Naive thymus-derived CD8-positive, alpha-beta T cell (primary cell): Measurements from ENCODE around the gene R3HDM4. TPM values are rescaled to one million over a fixed set of nuclear protein-coding genes. Genes with fewer than 3 reads are reported as not detected.
"Not testable (repeated sequence)": the region's sequence is repeated elsewhere in the genome, so short reads cannot be mapped to it uniquely, and the experiment has no call there.

Source experiments
- ATAC-seq, 2 donors: fragments of 150-1000 bp; cut with Tn5 transposase in 1 of 2; sonication (Bioruptor Pico), chemical (Tn5 transposase) in 1 of 2; 1 replicate in 1 of 2; 2 replicates in 1 of 2; pipeline ENCODE4 v1.10.0; 2021; ENCODE audit warnings: mild to moderate bottlenecking in 2 of 2, moderate library complexity in 2 of 2
- POLR2A ChIA-PET: fragments of 350-600 bp; sonication (Branson Sonifier 250); formaldehyde crosslinking; loops from one replicate; lab custom pipeline; 2021; ENCODE audit warnings: antibody characterized with exemption; lab: Charles Lee
- DNase-seq, 10 donors: peaks; one replicate each; pipeline versions ENCODE4 v3.0.0 to v3.0.0-alpha.2; 2020 to 2022
- H3K27ac Mint-ChIP-seq, 10 donors: one replicate each; pipeline ENCODE4 v1.8.0; 2020 to 2022; ENCODE audit warnings: mild to moderate bottlenecking in 10 of 10, mixed read lengths in 10 of 10, moderate library complexity in 4 of 10, inconsistent platforms in 1 of 10
- H3K27me3 Mint-ChIP-seq, 5 donors: one replicate each; pipeline ENCODE4 v1.8.0; 2021 to 2022; ENCODE audit warnings: mixed read lengths in 5 of 5
- H3K36me3 Mint-ChIP-seq, 3 donors: one replicate each; pipeline ENCODE4 v1.8.0; 2020 to 2022; ENCODE audit warnings: mixed read lengths in 3 of 3, mild to moderate bottlenecking in 2 of 3, inconsistent platforms in 1 of 3
- H3K4me1 Mint-ChIP-seq, 4 donors: one replicate each; pipeline ENCODE4 v1.8.0; 2021 to 2022; ENCODE audit warnings: mixed read lengths in 4 of 4
- H3K4me3 Mint-ChIP-seq, 10 donors: one replicate each; pipeline ENCODE4 v1.8.0; 2020 to 2022; ENCODE audit warnings: mild to moderate bottlenecking in 10 of 10, mixed read lengths in 10 of 10, moderate library complexity in 6 of 10, inconsistent platforms in 1 of 10
- H3K9me3 Mint-ChIP-seq, 9 donors: one replicate each; pipeline ENCODE4 v1.8.0; 2020 to 2022; ENCODE audit warnings: mixed read lengths in 9 of 9, mild to moderate bottlenecking in 3 of 9, inconsistent platforms in 1 of 9, moderate library complexity in 1 of 9
- polyA plus RNA-seq, 3 donors: library from polyadenylated mRNA; unstranded; fragments of 300-500 nt; fragmentation: Illumina TruSeq; gene quantifications; one replicate each; pipeline ENCODE4 v1.2.3, GENCODE V29; 2021
- total RNA-seq, 8 experiments: library from RNA in 2 of 8; stranded (reverse) in 2 of 8; gene quantifications; one replicate each; pipeline ENCODE4 v1.2.3 and lab custom pipeline; 2021 to 2026

The R3HDM4 gene
- total and polyA plus RNA-seq, 5 experiments from 2014 or later: 137 to 238 (median 182) TPM

DNA sequence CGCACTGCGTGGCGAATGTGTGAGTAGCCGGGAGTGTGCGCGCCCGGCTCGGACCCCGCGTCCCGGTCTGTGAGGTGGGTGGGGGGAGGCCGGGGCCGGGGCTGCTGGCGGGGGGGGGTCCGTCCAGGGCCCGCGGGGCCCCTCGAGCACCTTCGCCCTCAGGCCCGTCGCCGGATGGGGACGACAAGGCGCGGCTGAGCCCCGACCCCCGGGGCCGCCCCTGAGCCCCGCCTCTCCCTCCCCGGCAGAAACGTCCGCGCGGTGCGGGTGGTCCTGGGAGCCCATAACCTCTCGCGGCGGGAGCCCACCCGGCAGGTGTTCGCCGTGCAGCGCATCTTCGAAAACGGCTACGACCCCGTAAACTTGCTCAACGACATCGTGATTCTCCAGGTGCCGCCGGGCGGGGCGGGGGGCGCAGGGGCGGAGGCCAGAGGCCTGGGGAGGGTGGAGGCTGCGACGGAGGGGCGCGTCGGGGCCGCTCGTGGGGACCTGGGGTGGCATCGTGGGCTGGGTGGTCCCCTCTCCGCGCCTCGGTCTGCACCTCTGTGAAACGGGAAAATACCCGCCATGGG lies 59.9 kb downstream of the R3HDM4 start:
- peaks cover 0 to 2% (median 2%) of the 10 kb centered on the region in 4 donors for H3K4me1 Mint-ChIP-seq
- H3K36me3 Mint-ChIP-seq: no peaks in the 10 kb centered on the region
- POLR2A ChIA-PET: no interaction called here
- H3K27ac Mint-ChIP-seq: no peak overlapping the region
- no peaks in the 10 kb centered on the region for H3K9me3 Mint-ChIP-seq
- no peak overlapping the region for H3K4me3 Mint-ChIP-seq
- DNase-seq (no peak), ATAC-seq (no peak)
- H3K27me3 Mint-ChIP-seq: peaks cover 1 to 44% (median 7%) of the 10 kb centered on the region in 5 donors

DNA sequence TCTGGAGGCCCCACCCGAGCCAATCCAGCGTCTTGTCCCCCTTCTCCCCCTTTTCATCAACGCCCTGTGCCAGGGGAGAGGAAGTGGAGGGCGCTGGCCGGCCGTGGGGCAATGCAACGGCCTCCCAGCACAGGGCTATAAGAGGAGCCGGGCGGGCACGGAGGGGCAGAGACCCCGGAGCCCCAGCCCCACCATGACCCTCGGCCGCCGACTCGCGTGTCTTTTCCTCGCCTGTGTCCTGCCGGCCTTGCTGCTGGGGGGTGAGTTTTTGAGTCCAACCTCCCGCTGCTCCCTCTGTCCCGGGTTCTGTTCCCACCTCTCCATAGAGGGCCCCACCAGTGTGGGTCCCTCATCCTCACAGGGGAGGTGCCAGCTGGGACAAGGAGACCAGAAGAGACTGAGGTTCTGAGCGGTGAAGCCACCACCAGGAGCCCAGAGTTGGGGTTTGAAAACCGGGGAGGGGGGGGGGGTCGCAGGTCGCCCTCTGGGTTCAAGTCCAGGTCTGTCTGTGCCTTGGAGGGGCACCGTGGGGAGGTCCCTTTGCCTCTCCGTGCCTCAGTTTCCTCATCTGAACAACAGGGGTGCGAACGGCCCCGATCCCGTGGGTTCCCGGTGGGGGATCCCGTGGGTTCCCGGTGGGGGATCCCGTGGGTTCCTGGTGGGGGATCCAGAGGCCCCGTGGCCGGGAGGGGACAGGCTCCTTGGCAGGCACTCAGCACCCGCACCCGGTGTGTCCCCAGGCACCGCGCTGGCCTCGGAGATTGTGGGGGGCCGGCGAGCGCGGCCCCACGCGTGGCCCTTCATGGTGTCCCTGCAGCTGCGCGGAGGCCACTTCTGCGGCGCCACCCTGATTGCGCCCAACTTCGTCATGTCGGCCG lies 60.6 kb downstream of the R3HDM4 start, which contains the start of gene ELANE:
Gene ELANE (plus strand): TSS at position 168 of the 878 bp plus-strand sequence. CDS start 26 bp downstream, at position 194.
- POLR2A ChIA-PET: interaction anchor here (0.6 kb wide), 1 partner anchor 114 kb away, joined by 3 read pairs; no protein-coding TSS in a partner anchor
- H3K27me3 Mint-ChIP-seq: peaks cover 1 to 48% (median 14%) of the 10 kb centered on the region in 5 donors
- no peak for DNase-seq
- H3K4me3 Mint-ChIP-seq: no peak within 1 kb of the TSS
- ATAC-seq: no peak
- peaks cover 0 to 2% (median 1%) of the 10 kb centered on the region in 4 donors for H3K4me1 Mint-ChIP-seq
- no peak within 1 kb of the TSS for H3K27ac Mint-ChIP-seq
- no peaks in the 10 kb centered on the region for H3K36me3 Mint-ChIP-seq
- H3K9me3 Mint-ChIP-seq: no peaks in the 10 kb centered on the region

DNA sequence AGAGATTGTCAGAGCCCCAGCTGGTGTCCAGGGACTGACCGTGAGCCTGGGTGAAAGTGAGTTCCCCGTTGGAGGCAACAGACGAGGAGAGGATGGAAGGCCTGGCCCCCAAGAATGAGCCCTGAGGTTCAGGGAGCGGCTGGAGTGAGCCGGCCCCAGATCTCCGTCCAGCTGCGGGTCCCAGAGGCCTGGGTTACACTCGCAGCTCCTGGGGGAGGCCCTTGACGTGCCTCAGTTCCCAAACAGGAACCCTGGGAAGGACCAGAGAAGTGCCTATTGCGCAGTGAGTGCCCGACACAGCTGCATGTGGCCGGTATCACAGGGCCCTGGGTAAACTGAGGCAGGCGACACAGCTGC lies 62.1 kb downstream of the R3HDM4 start:
- no peaks in the 10 kb centered on the region for H3K9me3 Mint-ChIP-seq
- POLR2A ChIA-PET: interaction anchor here (0.8 kb wide), 1 partner anchor 9 kb away, joined by 3 read pairs; no protein-coding TSS in a partner anchor
- no peak overlapping the region for H3K4me3 Mint-ChIP-seq
- no peaks in the 10 kb centered on the region for H3K36me3 Mint-ChIP-seq
- peaks cover 5 to 58% (median 24%) of the 10 kb centered on the region in 5 donors for H3K27me3 Mint-ChIP-seq
- ATAC-seq: no peak
- H3K4me1 Mint-ChIP-seq: no peaks in the 10 kb centered on the region
- no peak for DNase-seq
- no peak overlapping the region for H3K27ac Mint-ChIP-seq

DNA sequence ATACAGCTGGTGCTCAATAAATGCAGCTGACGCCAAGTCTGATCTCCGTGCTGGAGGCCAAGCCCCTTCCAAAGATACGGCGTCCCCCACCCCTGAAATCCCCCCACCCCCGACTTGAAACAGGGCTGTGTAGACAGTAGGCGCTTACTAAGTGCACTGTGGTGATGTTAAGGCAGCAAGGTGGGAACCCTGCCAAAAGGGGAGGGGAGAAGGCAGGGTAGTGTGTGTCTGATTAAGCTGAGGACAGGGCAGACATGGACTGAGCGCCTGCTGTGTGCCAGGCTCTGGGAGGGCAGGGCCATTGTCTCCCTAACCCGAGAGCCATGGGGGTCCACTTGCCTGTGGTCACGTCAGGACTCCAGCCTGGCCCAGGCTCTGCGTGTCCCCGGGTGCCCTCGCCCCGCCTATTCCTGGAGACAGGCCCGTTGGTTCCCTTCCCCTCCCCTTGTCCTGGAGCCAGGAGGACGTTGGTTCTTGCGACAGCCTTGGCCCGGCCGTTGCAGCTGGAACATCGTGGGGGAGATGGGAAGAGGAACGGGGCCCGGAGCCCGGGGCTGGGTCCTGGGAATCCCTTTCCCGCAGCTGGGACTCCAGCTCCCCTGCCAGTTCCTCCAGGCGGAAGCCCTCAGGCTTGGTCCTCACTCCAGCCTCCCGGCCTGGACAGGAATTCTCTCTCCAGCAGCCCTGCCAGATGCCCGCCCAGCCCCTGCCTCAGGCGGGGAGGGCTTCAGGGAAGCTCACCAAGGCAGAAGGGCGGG lies 62.6 kb downstream of the R3HDM4 start:
- H3K9me3 Mint-ChIP-seq: no peaks in the 10 kb centered on the region
- DNase-seq: no peak
- peaks cover 10 to 63% (median 29%) of the 10 kb centered on the region in 5 donors for H3K27me3 Mint-ChIP-seq
- POLR2A ChIA-PET: interaction anchor here (0.6 to 0.8 kb wide), 2 partner anchors 10 to 48 kb away, joined by 3 read pairs; no protein-coding TSS in a partner anchor
- no peak for ATAC-seq
- H3K27ac Mint-ChIP-seq: no peak overlapping the region
- H3K4me1 Mint-ChIP-seq: no peaks in the 10 kb centered on the region
- H3K36me3 Mint-ChIP-seq: peaks cover 0 to 4% (median 0%) of the 10 kb centered on the region in 3 donors
- H3K4me3 Mint-ChIP-seq: no peak overlapping the region

DNA sequence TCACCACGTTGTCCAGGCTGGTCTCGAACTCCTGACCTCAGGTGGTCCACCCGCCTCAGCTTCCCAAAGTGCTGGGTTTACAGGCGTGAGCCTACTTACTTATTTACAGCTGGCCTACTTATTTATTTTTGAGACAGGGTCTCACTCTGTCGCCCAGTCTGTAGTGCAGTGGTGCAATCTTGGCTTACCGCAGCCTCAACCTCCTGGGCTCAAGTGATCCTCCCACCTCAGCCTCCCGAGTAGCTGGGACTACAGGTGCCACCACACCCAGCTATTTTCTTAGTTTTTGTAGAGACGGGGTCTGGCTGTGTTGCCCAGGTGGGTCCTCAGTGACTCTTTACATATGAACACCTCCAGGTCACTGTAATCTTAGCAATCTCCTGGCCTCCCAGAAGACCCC lies 63.8 kb downstream of the R3HDM4 start:
- ATAC-seq, DNase-seq, H3K4me1 Mint-ChIP-seq, H3K27ac Mint-ChIP-seq, H3K4me3 Mint-ChIP-seq, H3K36me3 Mint-ChIP-seq, H3K9me3 Mint-ChIP-seq: not testable (repeated sequence)
- POLR2A ChIA-PET: interaction anchor here (0.7 kb wide), 1 partner anchor 53 kb away, joined by 3 read pairs; no protein-coding TSS in a partner anchor
- H3K27me3 Mint-ChIP-seq: peaks cover 13 to 71% (median 34%) of the 10 kb centered on the region in 5 donors

DNA sequence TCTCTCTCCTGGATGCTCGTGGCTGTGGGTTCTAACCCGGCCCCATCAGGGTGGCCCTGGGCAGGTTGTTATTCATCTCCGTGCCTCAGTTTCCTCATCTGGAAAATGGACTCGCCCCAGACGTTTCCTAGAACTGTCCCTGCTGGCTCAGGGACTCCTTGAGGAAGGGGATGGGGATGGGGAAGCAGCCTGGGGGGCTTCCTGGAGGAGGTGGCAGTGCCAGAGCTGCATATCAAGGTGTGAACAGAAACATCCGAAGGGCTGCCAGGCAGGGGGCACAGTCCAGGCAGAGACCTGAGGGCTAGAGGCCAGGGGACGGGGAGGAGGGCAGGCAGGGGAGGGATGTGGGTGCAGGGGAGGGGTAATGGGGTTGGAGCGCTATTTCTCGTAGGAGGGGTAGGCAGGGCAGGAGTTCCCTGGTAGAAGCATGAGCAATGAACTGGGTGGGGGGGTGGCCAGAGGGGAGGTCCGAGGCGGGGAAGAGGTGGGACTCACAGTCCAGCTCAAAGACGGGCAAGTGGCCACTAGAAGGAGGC lies 64.6 kb downstream of the R3HDM4 start:
- ATAC-seq: no peak
- Mint-ChIP-seq H3K4me1 (peaks cover 3 to 7% (median 4%) of the 10 kb centered on the region in 4 donors), H3K27me3 (peaks cover 13 to 71% (median 34%) of the 10 kb centered on the region in 5 donors), H3K9me3 (peaks cover 0 to 3% (median 0%) of the 10 kb centered on the region in 9 donors), H3K36me3 (peaks cover 0 to 7% (median 0%) of the 10 kb centered on the region in 3 donors), H3K27ac (no peak overlapping the region), H3K4me3 (no peak overlapping the region)
- DNase-seq: no peak
- POLR2A ChIA-PET: no interaction called here

Other genes starting within 250 kb of the R3HDM4 start
- 1 to 10 TPM; 3.0 to 4.2 TPM for gene FSTL3, start 236.8 kb downstream of the R3HDM4 start, total RNA-seq
- gene FSTL3, start 236.8 kb downstream of the R3HDM4 start, polyA plus RNA-seq: 1 to 10 TPM; 2.4 to 3.2 (median 2.8) TPM
- gene PRSS57, start 217.8 kb downstream of the R3HDM4 start, total RNA-seq: not detected
- 1 to 10 TPM in 1 of 3 donors, not detected in 2; 1.2 TPM for gene PRSS57, start 217.8 kb downstream of the R3HDM4 start, polyA plus RNA-seq
- gene PALM, start 204.3 kb downstream of the R3HDM4 start, total RNA-seq: not detected
- not detected for gene PALM, start 204.3 kb downstream of the R3HDM4 start, polyA plus RNA-seq
- gene MISP, start 162.1 kb downstream of the R3HDM4 start, total RNA-seq: not detected
- not detected for gene MISP, start 162.1 kb downstream of the R3HDM4 start, polyA plus RNA-seq
- 100 to 1,000 TPM; 321 to 323 TPM for gene PTBP1, start 115.8 kb downstream of the R3HDM4 start, total RNA-seq
- 100 to 1,000 TPM; 110 to 190 (median 110) TPM for gene PTBP1, start 115.8 kb downstream of the R3HDM4 start, polyA plus RNA-seq
- not detected for gene PLPPR3, start 91.3 kb downstream of the R3HDM4 start, total RNA-seq
- not detected for gene PLPPR3, start 91.3 kb downstream of the R3HDM4 start, polyA plus RNA-seq
- under 1 TPM; 0.21 to 0.36 TPM for gene AZU1, start 85.4 kb downstream of the R3HDM4 start, total RNA-seq
- not detected for gene AZU1, start 85.4 kb downstream of the R3HDM4 start, polyA plus RNA-seq
- not detected for gene PRTN3, start 72.2 kb downstream of the R3HDM4 start, total RNA-seq
- not detected for gene PRTN3, start 72.2 kb downstream of the R3HDM4 start, polyA plus RNA-seq
- gene ELANE, start 60.9 kb downstream of the R3HDM4 start, total RNA-seq: not detected
- gene ELANE, start 60.9 kb downstream of the R3HDM4 start, polyA plus RNA-seq: not detected
- 1 to 10 TPM; 2.4 to 3.9 TPM for gene CFD, start 53.6 kb downstream of the R3HDM4 start, total RNA-seq
- 1 to 10 TPM; 3.6 to 10.0 (median 4.3) TPM for gene CFD, start 53.6 kb downstream of the R3HDM4 start, polyA plus RNA-seq
- 10 to 100 TPM; 65.9 to 68.8 TPM for gene MED16, start 20.0 kb downstream of the R3HDM4 start, total RNA-seq
- gene MED16, start 20.0 kb downstream of the R3HDM4 start, polyA plus RNA-seq: 100 to 1,000 TPM in 1 of 3 donors, 10 to 100 TPM in 2; 54.3 to 117 (median 72.4) TPM
- not detected for gene RNU6-9, start 19.7 kb downstream of the R3HDM4 start, total RNA-seq
- not detected for gene RNU6-9, start 19.7 kb downstream of the R3HDM4 start, polyA plus RNA-seq
- gene KISS1R, start 4.1 kb upstream of the R3HDM4 start, total RNA-seq: 1 to 10 TPM; 1.4 to 2.6 TPM
- under 1 TPM; 0.18 to 0.58 (median 0.52) TPM for gene KISS1R, start 4.1 kb upstream of the R3HDM4 start, polyA plus RNA-seq
- 1 to 10 TPM; 3.5 to 5.0 TPM for gene ARID3A, start 12.8 kb upstream of the R3HDM4 start, total RNA-seq
- under 1 TPM; 0.09 to 0.58 (median 0.16) TPM for gene ARID3A, start 12.8 kb upstream of the R3HDM4 start, polyA plus RNA-seq
- gene WDR18, start 71.1 kb upstream of the R3HDM4 start, total RNA-seq: 10 to 100 TPM; 50.6 to 54.1 TPM
- 10 to 100 TPM; 51.2 to 72.7 (median 64.1) TPM for gene WDR18, start 71.1 kb upstream of the R3HDM4 start, polyA plus RNA-seq
- not detected for gene GRIN3B, start 87.2 kb upstream of the R3HDM4 start, total RNA-seq
- gene GRIN3B, start 87.2 kb upstream of the R3HDM4 start, polyA plus RNA-seq: not detected
- 100 to 1,000 TPM; 331 to 365 TPM for gene TMEM259, start 107.9 kb upstream of the R3HDM4 start, total RNA-seq
- gene TMEM259, start 107.9 kb upstream of the R3HDM4 start, polyA plus RNA-seq: 10 to 100 TPM; 37.9 to 77.0 (median 52.0) TPM
- gene RNU6-2, start 108.3 kb upstream of the R3HDM4 start, total RNA-seq: not detected
- not detected for gene RNU6-2, start 108.3 kb upstream of the R3HDM4 start, polyA plus RNA-seq
- gene CNN2, start 113.4 kb upstream of the R3HDM4 start, total RNA-seq: 100 to 1,000 TPM; 211 to 216 TPM
- 100 to 1,000 TPM; 498 to 693 (median 515) TPM for gene CNN2, start 113.4 kb upstream of the R3HDM4 start, polyA plus RNA-seq
- gene ABCA7, start 126.9 kb upstream of the R3HDM4 start, total RNA-seq: 100 to 1,000 TPM; 221 to 232 TPM
- gene ABCA7, start 126.9 kb upstream of the R3HDM4 start, polyA plus RNA-seq: 10 to 100 TPM in 1 of 3 donors, 1 to 10 TPM in 2; 4.2 to 14.4 (median 8.7) TPM
- gene ARHGAP45, start 153.9 kb upstream of the R3HDM4 start, total RNA-seq: 1,000 to 10,000 TPM; 1,025 to 1,060 TPM
- gene ARHGAP45, start 153.9 kb upstream of the R3HDM4 start, polyA plus RNA-seq: 100 to 1,000 TPM; 261 to 681 (median 358) TPM
- 10 to 100 TPM; 88.0 to 95.3 TPM for gene POLR2E, start 182.2 kb upstream of the R3HDM4 start, total RNA-seq
- 100 to 1,000 TPM; 159 to 233 (median 187) TPM for gene POLR2E, start 182.2 kb upstream of the R3HDM4 start, polyA plus RNA-seq
- 100 to 1,000 TPM; 207 to 225 TPM for gene GPX4, start 190.8 kb upstream of the R3HDM4 start, total RNA-seq
- gene GPX4, start 190.8 kb upstream of the R3HDM4 start, polyA plus RNA-seq: 100 to 1,000 TPM; 370 to 465 (median 405) TPM